ENCODE measurements around the gene HABP2.

The HABP2 gene

DNA sequence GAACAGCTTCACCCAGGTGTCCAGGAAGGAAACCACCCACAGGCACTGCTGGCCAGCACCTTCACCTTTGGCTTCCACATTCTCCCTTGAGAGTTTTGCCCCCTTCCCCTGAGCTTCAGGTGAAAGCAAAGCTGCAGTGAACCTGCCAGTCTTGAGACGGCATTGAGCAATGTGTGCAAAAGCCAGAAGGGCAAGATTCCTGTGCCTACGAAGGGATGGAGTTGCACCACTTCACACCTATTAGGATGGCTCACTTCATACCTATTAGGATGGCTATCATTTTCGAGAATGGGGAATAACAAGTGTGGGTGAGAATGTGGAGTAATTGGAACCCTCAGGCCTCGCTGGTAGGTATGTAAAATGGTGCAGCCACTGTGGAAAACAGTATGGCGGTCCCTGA lies 7.2 kb downstream of the HABP2 start:
- no peak for FAIRE-seq

DNA sequence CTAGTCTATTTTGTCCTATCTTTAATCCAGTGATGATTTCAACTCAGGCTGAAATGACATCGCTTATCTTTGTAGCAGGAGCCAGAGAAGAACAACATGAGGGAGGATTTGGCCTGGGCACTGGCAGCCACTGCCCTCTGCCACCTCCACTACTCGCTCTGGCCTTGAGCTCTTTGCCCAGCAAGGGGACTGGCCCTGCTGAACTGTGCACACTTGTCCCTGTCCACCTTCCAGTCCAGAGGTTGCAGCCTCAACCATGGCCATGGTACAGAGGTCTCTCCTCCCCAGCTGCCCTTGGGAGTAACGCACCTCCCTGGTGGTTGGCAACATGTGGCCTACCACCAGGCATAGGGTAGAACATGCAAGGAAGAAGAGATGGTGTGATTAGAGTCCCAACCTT lies 8.4 kb downstream of the HABP2 start:
- no peak for FAIRE-seq

DNA sequence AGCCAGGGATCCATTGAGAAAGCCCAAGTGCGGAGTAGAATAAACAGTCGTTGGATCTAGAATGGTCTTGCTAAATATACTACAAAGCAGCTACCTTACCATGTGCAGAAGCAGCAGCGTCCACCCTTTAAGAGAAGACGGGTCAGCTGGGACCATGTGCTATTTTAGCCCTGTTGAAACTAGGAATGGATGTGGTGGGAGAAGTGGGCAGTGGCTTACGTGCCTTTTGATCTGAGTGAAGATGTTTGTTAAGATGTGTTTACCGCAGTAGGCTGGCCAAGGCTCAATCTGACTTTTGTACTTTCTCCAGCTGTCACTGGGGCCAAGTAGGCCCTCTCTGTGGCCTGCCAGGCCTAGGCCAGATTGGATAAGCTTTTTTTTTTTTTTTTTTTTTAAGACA lies 9.2 kb downstream of the HABP2 start:
- no peak for FAIRE-seq

DNA sequence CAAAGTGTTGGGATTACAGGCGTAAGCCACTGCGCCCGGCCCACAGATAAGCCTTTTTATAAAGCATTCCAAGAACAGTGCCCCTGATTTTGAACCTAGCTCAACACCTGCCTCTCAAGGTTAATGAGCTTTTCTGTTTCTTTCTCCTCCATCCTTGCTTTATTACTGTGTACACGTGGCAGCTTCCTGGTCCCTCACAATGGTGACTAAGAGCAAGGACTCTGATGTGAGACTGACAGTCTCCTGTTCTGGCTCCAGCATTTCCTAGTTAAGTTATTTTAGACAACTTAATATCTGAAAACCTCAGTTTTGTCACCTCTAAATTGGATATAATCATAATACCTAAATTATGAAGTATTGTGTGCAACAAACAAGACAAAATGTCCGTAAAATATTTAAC lies 9.9 kb downstream of the HABP2 start:
- no peak for FAIRE-seq

DNA sequence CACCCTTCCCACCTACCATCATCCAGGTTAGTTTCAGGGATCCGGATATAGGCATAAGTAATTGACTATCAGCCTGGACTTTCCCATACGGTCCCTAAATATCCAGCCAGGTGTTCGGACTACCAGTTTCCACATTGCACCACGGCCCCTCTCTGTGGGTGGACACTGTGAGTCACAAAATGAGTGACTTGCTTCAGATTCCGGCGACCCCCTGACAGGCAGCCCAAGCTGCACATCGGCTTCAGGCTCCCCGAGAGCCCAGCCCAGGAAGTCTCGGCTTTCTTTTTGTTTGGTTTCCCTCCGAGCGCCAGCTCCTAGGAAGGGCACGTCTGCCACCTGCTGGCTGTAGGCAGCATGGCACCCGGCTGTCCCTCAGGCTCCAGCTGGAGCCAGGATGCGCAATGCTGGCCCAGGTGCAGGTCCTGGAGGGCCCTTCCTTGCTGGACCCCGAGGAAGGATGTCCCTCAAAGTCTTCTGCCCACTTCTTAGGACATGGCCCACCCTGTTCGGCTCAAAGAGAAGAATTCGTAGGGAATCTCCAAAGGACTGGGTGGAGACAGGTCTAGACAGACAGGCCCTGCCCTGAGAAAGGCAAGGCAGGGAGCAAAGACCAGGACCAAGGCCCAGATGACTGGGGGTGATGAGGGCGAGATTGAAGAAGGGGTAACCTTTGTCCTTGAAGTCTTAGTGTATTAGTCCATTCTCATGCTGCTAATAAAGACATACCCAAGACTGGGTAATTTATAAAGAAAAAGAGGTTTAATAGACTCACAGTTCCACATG lies 10.6 kb downstream of the HABP2 start:
- no peak for FAIRE-seq

DNA sequence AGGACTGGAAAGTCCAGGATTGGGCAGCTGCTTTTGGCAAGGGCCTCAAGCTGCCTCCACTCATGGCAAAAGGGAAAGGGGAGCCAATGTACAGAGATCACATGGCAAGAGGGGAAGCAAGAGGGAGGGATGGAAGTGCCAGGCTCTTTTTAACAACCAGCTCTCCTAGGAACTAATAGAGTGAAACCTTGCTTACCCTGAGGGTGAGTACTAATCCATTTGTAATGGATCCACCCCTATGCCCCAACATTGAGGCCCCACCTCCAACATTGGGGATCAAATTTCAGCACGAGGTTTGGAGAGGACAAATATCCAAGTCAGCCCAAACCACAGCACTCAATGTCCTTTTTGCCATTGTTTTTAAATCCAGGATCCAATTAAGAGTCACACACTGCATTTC lies 12.5 kb downstream of the HABP2 start:
- no peak for FAIRE-seq

DNA sequence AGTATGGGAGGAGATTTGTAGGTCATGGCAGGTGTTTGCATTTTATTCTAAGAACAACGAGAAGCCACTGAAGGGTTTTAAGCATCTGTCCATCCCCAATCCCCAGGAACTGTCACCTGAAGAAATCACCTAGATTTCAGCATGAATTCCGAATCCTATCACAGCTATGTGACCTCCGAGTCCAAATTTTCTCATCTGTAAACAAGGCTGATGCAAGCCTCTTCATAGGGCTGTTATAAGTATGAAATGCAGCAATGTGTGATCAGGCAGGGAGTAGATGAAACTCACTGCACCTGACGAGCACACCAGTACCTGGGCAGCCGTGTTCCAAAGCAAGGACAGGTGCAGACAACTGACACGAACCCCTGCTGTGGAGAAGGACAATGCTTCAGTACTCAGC lies 14.0 kb downstream of the HABP2 start:
- FAIRE-seq: no peak

DNA sequence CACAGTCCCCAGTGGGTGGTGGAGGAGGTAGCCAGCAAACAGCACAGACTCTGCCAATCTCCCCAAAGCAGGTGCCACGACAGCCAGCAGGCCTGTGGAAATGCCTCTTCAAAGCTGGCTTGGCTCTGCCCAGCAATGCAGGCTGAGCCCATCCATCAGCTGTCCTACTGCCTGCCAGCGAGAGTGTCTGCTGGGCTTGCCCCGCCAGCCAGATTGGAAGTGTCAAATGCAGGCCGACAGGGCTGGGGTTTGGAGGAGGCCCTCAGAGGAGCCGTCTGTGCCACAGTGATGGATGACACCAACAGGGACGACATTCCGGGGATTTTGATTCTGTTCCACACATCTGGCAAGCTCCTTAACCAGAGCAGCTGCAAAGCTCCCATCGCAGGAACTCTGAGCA lies 16.7 kb downstream of the HABP2 start:
- FAIRE-seq: no peak

DNA sequence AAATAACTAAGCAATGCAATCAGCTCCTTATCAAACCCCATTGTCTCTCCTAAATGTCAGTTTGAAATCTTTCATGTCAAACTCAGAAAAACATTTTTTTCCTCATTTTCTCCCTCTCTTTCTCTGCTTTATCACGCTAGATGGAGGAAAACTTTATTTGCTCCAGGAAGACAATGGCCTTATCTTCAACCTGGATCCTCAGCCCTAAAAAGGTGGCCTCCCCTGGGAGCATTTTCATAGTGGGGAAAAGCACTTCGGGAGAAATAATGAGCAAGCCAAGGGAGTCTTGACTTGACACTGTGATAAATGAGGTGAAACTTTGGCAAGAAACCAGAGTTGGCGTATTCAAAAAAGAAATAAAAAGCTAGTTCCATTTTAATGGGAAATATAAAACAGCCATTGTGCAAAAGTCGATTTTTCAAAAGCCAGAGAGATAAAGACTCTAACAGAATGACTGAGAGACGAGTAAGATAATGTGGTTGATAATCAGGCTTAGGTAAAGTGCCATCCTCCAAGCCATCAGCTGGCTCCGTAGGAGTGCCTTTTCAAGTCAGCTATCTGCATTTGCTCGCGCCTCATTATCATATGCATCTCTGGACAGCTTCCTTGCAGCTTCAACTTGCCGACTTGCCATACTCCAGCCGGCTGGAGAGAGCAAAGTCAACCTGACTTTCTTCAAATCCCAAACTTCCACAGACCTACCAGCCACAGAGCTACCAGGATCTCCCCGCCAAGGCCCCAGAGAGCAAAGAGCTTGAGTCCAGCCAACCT lies 19.9 kb downstream of the HABP2 start:
- no peak for FAIRE-seq

DNA sequence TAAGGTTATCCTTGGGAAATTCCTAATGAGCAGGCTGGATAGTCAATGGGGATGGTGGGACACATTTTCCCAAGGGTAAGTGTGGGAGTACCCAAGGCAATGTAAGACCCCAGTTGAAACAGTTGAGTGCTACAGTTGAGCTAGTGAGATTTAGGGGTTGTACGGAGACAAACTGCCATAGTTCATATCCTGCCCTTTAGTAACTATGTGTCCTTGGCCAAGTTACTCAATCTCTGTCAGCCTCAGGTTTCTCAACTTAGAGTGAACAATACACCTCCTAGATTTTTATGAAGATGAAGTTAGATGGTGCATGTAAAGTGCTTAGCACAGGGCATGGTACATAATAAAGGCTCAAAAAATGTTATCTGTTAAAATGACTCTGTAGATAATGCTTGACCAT lies 20.5 kb downstream of the HABP2 start:
- no peak for FAIRE-seq

DNA sequence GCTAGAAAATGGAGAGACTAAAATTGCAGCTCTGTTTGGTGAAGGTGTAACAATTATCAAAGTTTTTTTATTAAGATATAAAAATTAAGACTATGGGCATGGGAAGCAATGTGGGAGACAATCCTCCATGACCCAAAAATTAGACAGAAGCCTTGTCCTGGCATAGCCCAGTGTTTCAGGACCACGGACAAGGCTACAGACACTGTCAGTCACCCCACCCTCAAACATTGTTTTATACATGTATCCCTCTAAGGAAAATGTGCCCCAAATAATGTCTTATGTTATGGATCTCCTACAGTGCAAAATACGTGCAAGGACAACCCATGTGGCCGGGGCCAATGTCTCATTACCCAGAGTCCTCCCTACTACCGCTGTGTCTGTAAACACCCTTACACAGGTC lies 24.0 kb downstream of the HABP2 start:
- FAIRE-seq: no peak

DNA sequence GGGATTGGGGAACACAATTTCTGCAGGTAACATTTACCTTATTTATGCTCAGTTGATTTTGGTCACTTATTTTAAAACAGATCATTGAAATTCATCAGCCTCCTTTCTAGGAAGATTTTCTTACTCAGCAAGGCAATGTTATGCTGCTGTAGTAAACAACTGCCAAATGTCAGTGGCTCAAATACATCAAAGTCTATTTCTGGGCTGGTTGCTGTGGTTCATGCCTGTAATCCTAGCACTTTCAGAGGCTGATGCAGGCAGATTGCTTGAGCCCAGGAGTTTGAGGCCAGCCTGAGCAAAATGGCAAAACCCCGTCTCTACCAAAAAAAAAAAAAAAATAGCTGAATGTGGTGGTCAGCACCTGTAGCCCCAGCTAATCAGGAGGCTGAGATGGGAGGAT lies 25.9 kb downstream of the HABP2 start:
- no peak for FAIRE-seq

DNA sequence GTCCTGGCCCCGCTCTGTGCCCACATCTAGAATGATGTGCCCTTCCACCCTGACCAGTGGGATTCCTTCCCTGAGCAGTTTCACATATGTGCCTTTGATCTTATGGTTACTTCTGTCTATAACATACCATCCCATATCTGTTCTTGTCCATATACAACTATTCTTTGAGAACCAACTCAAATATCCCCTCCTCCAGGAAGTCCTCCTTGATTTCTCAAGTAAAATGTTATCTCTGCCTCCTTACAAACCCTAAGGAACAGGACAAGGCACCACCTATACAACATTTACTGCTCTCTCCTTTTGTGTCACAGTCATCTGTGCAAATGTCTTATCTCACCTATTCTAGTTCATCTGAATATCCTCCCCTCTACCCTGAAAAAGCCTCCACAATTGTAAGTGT lies 28.2 kb downstream of the HABP2 start:
- FAIRE-seq: no peak

DNA sequence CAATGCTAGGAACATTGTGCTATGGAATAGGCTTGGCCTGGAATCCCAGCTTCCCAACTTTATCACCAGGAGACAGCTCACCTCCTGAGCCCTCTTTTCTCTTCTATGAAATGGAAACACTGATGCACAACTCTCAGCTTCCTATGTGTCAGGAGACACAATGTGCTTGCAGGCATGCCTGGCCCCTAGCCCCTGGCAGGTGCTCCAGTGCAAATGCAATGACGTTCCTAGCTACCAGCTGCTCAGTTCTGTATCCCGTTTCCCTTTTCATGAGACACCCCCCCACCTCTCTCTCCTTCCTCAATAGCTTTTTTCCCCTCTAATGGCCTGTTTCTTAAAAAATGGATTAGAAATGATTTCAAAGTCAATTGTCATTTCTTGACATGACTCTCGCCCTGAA lies 30.7 kb downstream of the HABP2 start:
- FAIRE-seq: no peak

DNA sequence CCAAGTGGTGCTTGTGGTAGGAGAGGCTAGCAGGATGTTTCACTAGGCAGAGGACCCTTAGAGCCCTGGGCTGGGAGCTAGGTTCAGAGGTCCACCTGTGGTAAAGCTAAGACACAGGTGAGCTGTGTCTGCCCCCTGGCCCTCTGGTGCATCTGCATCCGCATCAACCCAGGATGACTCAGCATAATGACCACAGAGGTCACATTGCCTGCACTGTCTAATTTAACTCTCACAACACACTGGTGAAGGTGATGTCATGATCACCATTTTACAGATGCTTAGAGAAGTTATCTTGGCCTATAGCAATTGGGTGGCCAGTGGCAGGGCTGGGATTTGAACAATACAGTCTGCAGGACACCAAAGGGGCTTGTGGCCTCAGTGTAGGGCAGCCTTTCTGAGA lies 33.1 kb downstream of the HABP2 start:
- FAIRE-seq: no peak

DNA sequence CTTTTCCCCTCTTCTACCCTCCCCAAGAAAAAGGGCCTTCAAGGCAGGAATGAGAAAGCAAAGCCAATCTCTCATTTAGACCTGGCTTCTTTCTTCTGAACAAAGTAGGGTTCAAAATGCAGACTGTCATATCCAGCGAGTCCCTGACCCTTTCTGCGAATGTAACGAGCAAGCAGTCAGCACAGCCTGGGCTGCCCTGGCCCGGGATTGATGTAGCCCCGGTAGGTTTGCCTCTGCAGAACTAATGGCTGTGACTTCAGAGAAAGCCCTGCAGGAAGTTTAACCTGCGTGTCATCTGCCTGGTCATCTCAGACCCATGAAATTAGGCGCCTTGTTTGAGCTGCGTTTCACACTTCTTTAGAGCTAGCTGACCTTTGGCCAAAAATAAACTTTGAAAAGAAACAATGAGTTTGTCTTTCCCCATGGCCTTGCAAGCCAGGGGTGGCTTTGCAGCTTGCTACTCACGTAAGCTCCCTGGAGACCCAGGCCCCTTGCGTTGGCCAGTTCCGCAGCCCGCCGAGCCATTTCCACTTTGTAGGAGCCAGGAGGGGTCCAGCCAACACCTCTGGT lies 36.4 kb downstream of the HABP2 start:
- FAIRE-seq: no peak

DNA sequence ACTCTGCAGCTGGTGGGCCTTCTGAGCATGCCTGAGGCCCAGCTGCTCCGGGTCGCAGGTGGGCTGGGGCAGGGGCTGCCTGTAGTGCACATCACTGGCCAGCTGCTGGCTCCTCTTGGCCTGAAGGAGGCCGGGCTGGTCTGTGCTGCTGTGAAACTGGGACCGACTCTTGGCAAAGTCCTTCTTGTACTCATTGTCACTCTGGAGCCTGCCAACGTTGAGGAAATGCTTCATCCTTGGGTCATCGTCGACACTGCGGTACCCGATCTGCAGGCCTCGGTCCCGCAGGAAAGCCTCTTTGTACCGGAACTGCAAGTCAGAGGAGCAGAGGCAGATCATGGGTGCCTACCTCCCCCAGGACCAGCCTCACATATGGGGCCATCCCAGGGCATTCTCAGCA lies 37.7 kb downstream of the HABP2 start:
- no peak for FAIRE-seq

DNA sequence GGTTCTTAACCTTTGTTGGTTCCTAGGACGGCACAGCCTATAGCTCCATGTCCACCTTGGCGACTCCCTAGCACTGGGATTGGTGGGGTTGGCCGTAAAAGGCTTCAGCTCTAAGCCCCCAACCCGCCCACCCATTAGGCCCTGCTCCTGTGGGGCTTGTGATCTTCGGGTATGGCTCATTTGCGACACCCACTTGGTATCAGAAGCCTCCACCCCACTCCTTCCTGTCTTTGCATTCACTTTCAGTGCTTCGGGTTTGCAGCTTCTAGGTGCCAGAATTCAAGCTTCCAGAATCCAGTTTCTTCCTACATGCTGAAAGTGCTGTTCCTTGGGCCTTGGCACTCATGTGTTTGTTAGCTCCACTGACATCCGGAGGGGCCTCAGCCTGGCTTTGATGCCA lies 39.5 kb downstream of the HABP2 start:
- FAIRE-seq: no peak

DNA sequence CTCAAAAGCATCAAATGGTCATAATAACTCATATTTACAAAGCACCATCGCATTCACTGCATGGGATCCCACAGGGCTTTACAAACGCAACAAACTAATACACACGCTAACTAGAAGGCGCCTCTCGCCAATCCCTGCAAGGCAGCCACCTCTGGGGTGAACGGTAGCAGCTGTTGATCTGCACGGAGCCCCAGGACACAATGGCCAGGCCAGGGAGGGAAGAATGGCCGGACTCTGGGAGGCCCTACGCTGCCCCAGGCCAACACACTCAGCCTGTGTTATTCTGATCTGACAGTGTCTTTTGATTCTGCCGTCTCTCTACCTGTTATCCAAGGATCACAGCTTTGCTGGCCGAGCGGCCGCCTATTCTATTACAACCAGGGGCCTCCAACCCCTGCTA lies 41.8 kb downstream of the HABP2 start:
- no peak for FAIRE-seq

DNA sequence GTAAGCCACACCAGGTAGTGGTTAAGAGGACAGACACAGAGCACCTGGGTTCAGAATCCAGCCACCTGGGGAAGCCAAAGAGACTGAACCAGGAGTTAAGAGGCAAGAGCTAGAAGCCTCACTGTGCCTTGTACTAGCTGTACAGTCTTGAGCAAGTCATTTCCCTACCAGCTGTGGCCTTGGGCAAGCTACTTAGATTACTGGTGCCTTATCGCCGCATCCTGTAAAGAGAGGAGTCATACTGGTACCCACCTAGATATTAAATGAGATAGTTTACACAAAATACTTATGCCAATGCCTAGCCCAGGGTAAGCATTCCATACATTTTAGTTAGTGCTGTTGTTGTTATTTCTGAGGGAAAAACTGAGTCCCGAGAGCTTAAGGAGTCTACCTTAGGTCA lies 47.7 kb downstream of the HABP2 start:
- FAIRE-seq: no peak

DNA sequence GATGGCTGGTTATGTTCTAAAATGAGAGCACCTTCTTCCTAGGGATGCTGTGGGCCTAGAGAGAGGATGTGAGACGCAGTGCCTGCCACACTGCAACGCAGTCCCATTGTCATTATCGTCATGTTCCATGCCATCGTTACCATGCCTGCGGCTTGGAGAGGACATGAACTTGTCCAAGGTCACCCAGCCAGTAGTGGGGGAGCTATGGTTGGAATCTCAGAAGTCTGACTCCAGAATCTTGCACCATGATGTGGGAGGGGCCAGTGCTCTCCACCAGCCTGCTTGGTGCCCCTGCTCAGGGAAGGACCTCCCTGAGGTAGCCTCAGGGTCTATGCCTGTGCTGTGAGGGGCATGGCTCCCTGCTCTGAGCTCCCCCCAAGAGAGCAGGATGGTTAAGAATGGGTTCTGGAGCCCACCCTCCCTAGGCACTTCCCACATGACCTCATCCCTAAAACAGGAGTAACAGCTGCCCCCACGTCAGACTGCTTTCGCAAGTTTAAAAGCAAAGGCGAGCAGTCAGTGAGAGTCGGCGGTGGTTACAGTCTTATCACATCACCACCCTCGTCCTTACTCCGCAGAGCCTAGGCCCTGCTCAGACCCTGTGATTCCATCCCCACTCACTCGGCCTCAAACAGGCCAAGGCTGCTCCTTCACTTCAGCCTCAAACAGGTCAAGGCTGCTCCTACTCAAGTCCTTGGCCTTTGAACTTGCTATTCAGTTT lies 50.4 kb downstream of the HABP2 start:
- no peak for FAIRE-seq

DNA sequence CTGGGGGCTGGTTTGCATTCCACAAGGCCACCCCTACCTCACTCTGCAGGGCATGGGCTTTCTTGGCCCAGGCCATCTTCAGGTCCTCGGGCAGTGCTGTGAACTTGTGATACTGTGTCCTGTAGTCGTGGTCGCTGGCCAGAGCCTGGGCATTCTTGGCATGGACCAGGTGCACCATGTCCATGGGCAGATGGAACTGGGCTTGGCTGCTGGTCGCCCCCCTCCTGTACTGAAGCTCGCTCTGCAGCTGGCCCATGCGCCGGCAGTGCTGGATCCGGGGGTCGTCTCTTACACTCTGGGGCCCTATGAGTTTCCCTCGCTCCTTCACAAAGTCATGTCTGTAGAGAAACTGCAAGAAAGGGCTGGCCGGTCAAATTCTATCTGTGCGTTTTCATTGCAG lies 51.7 kb downstream of the HABP2 start:
- FAIRE-seq: no peak

DNA sequence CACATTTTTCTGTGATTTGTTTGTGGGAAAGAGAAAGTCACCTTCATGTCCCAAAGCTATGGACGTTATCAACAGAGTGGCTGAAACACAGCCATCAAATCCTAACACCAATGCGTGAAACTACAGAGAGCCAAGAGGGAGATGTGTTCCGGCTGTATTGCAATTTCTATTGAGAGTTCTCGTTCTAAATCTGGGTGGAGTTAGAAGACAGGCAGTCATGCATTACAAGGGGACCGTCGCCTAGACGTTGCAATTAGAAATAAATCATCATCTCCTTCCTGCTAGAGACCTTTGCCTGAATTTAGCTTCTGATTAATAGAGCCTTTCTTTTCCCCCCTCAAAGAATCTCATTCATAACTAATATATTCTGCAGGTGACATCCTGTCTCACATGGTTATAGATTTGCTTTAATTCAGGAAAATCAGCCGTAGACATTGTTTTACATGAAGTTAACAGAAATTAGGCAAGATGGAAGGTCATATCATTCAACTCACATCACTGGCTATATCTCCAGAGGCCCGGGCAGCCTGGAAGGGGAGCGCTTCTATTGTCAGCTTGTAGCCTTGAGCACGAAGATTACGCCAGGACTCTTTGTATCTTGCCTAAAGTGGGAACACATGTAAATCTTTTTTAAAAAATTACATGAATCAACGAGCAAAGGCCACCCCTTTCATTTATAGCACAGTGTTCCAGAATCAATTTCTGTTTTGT lies 52.6 kb downstream of the HABP2 start:
- FAIRE-seq: no peak

Measured in A204.1 (cell line).